Panc1 (cell line): ENCODE results near the gene TMEM51. TPM values are rescaled to one million over a fixed set of nuclear protein-coding genes. Genes with fewer than 3 reads are reported as not detected.

Experiments
- ATAC-seq: fragments of 200-7000 bp; cut with Tn5 transposase; 2 replicates; pipeline ENCODE4 v1.9.1; 2020; ENCODE audit warnings: mild to moderate bottlenecking, moderate library complexity
- BruUV-seq: library from RNA; stranded (reverse); fragments of 400-500 nt; replicated peaks from 2 replicates; lab custom pipeline; 2021; lab: Mats Ljungman, UMichigan
- CTCF ChIA-PET: fragments of 300-600 bp; sonication (Branson Sonifier 250); formaldehyde crosslinking; loops from one replicate; lab custom pipeline; 2022; ENCODE audit warnings: antibody characterized with exemption; lab: Charles Lee
- POLR2A ChIA-PET: fragments of 300-600 bp; sonication (Branson Sonifier 250); formaldehyde crosslinking; loops from one replicate; lab custom pipeline; 2022; ENCODE audit warnings: antibody characterized with exemption; lab: Charles Lee
- DNase-seq: peaks from one replicate; pipeline ENCODE4 v3.0.0-alpha.2; 2010; ENCODE audit warnings: low read depth, low spot score
- H3K27ac ChIP-seq: 2 replicates; pipeline ENCODE4 v1.5.1; 2011; ENCODE audit warnings: mild to moderate bottlenecking, low read length, inconsistent platforms
- H3K27me3 ChIP-seq: fragments of 200-500 bp; sonication (Bioruptor generic); 2 replicates; pipeline ENCODE4 v1.6.0; 2014; ENCODE audit warnings: low read length, inconsistent platforms; ENCODE audit not compliant: control insufficient read depth, insufficient read depth
- H3K36me3 ChIP-seq: fragments of 200-500 bp; sonication (Bioruptor generic); 2 replicates; pipeline ENCODE4 v1.5.1; 2014; ENCODE audit warnings: inconsistent platforms, mild to moderate bottlenecking, low read length, moderate library complexity; ENCODE audit not compliant: control insufficient read depth, insufficient read depth
- H3K4me1 ChIP-seq: 2 replicates; pipeline ENCODE4 v1.5.1; 2011; ENCODE audit warnings: inconsistent platforms, mild to moderate bottlenecking, low read length, moderate library complexity; ENCODE audit not compliant: control insufficient read depth, insufficient read depth
- H3K4me3 ChIP-seq, 2 experiments: 2 replicates each; pipeline ENCODE4 v1.5.1; 2011 to 2012; ENCODE audit warnings: low read depth in 2 of 2, low read length in 2 of 2, mild to moderate bottlenecking in 2 of 2, inconsistent platforms in 1 of 2, moderate library complexity in 1 of 2
- H3K9me3 ChIP-seq: fragments of 200-500 bp; sonication (Bioruptor generic); 2 replicates; pipeline ENCODE4 v1.5.1; 2014; ENCODE audit warnings: low read depth, mild to moderate bottlenecking, inconsistent platforms, low read length, moderate library complexity; ENCODE audit not compliant: control insufficient read depth, insufficient read depth
- CTCF ChIP-seq: fragments of 450-650 bp; IDR thresholded peaks from 2 replicates; pipeline ENCODE4 v1.5.1; 2017; ENCODE audit warnings: mild to moderate bottlenecking
- POLR2AphosphoS5 ChIP-seq: IDR thresholded peaks from 2 replicates; pipeline ENCODE4 v1.6.1; 2012; ENCODE audit warnings: mild to moderate bottlenecking, low read depth, low read length, moderate library complexity
- REST ChIP-seq, 2 experiments: IDR thresholded peaks; 2 replicates each; pipeline ENCODE4 v1.6.1; 2011 to 2012; ENCODE audit warnings: low read depth in 2 of 2, control low read depth in 1 of 2, low read length in 1 of 2, mild to moderate bottlenecking in 1 of 2, moderate library complexity in 1 of 2; ENCODE audit not compliant: insufficient read depth in 1 of 2
- SIN3A ChIP-seq: IDR thresholded peaks from 2 replicates; pipeline ENCODE4 v1.6.1; 2012; ENCODE audit warnings: low read depth, mild to moderate bottlenecking, low read length, moderate library complexity, borderline replicate concordance; ENCODE audit not compliant: insufficient read depth
- TCF7L2 ChIP-seq: IDR thresholded peaks from 2 replicates; pipeline ENCODE4 v1.6.1; 2011; ENCODE audit warnings: mild to moderate bottlenecking, low read depth, low read length, inconsistent platforms
- in situ Hi-C: cut with HindIII; loops from 2 replicates; pipeline ENCODE4 v1.10.0; 2016; ENCODE audit warnings: low sequenced_read_pairs, low pct_unique_long_range_greater_than_20kb
- intact Hi-C: fragments of 100-400 bp; cut with micrococcal nuclease; formaldehyde crosslinking; loops from one replicate; pipeline ENCODE4 v1.10.0; 2022; ENCODE audit not compliant: unreplicated experiment
- total RNA-seq: library from RNA; stranded (reverse); gene quantifications from one replicate; pipeline ENCODE4 v1.2.1, GENCODE V29; 2021; ENCODE audit not compliant: unreplicated experiment

Gene TMEM51
- total RNA-seq, 1 experiment from 2014 or later, result 25.8 TPM

- in situ Hi-C loops (no loop called here), intact Hi-C loops (no loop called here)
- BruUV-seq, result no TSS peak
- H3K9me3 ChIP-seq, result no peaks in the 10 kb centered on the region
- H3K4me3 ChIP-seq, result no peak overlapping the region
- H3K36me3 ChIP-seq, result no peaks in the 10 kb centered on the region
- no peaks in the 10 kb centered on the region for H3K4me1 ChIP-seq
- ATAC-seq (no peak), DNase-seq (no peak)
- ChIA-PET CTCF (interaction anchor here (0.6 kb wide), 1 partner anchor 1585 kb away, joined by 4 read pairs; no protein-coding TSS in a partner anchor), POLR2A (no interaction called here)
- H3K27me3 ChIP-seq, result no peaks in the 10 kb centered on the region
- no peak overlapping the region for H3K27ac ChIP-seq
- TF ChIP-seq POLR2AphosphoS5 (no peak), REST (IDR thresholded peaks at IDR 0.05; ENCODE audit: insufficient read depth in 1 of 2, low read depth in 2 of 2, low read length in 1 of 2) (no peak), TCF7L2 (no peak), CTCF (no peak), SIN3A (no peak)
Measured at GRCh38 chr1:15110128-15110866, 43.2 kb upstream of the TMEM51 start.

GRCh38 chr1:15110867-15111230, 42.7 kb upstream of the TMEM51 start:
- in situ Hi-C loops, result no loop called here
- POLR2A ChIA-PET, result no interaction called here
- intact Hi-C loops, result no loop called here
- DNase-seq, result no peak
- CTCF ChIA-PET, result interaction anchor here (0.6 kb wide), 1 partner anchor 1585 kb away, joined by 4 read pairs; no protein-coding TSS in a partner anchor
- Histone ChIP-seq H3K27me3 (no peaks in the 10 kb centered on the region), H3K4me3 (no peak overlapping the region), H3K27ac (no peak overlapping the region), H3K36me3 (no peaks in the 10 kb centered on the region), H3K9me3 (no peaks in the 10 kb centered on the region), H3K4me1 (no peaks in the 10 kb centered on the region)
- TF ChIP-seq TCF7L2 (no peak), POLR2AphosphoS5 (no peak), SIN3A (no peak), CTCF (no peak), REST (IDR thresholded peaks at IDR 0.05; ENCODE audit: insufficient read depth in 1 of 2, low read depth in 2 of 2, low read length in 1 of 2) (no peak)
- no peak for ATAC-seq
- no TSS peak for BruUV-seq
